ENCODE measurements around the gene COL19A1.

COL19A1 gene

GRCh38 chr6:70135219-70136160 lies 269.1 kb downstream of the COL19A1 start:
- no peak for DNase-seq

GRCh38 chr6:70136996-70137395 lies 270.6 kb downstream of the COL19A1 start:
- DNase-seq = no peak

- no peak for DNase-seq
These were observed 274.1 kb downstream of the COL19A1 start for GRCh38 chr6:70140496-70140895.

- no peak for DNase-seq
These were observed 275.7 kb downstream of the COL19A1 start for GRCh38 chr6:70142034-70142433.

GRCh38 chr6:70145178-70145577 lies 278.8 kb downstream of the COL19A1 start:
- DNase-seq = no peak

- DNase-seq = no peak
These were observed 282.9 kb downstream of the COL19A1 start for GRCh38 chr6:70149209-70149788.

GRCh38 chr6:70150521-70150920 lies 284.2 kb downstream of the COL19A1 start:
- no peak for DNase-seq

GRCh38 chr6:70151616-70152015 lies 285.3 kb downstream of the COL19A1 start:
- DNase-seq = no peak

- no peak for DNase-seq
These were observed 286.4 kb downstream of the COL19A1 start for GRCh38 chr6:70152786-70153185.

GRCh38 chr6:70157086-70157485 lies 290.7 kb downstream of the COL19A1 start:
- no peak for DNase-seq

GRCh38 chr6:70160276-70160675 lies 293.9 kb downstream of the COL19A1 start:
- DNase-seq = no peak

- DNase-seq = no peak
These were observed 296.6 kb downstream of the COL19A1 start for GRCh38 chr6:70162972-70163371.

GRCh38 chr6:70163795-70164194 lies 297.4 kb downstream of the COL19A1 start:
- no peak for DNase-seq

GRCh38 chr6:70164556-70164955 lies 298.2 kb downstream of the COL19A1 start:
- DNase-seq = no peak

GRCh38 chr6:70166088-70166958 lies 300.0 kb downstream of the COL19A1 start:
- peak; percentile 10 for DNase-seq

- DNase-seq = no peak
These were observed 302.5 kb downstream of the COL19A1 start for GRCh38 chr6:70168681-70169377.

GRCh38 chr6:70171236-70171635 lies 304.9 kb downstream of the COL19A1 start:
- DNase-seq = no peak

- no peak for DNase-seq
These were observed 305.9 kb downstream of the COL19A1 start for GRCh38 chr6:70172252-70172651.

- DNase-seq = no peak
These were observed 309.4 kb downstream of the COL19A1 start for GRCh38 chr6:70175770-70176169.

- DNase-seq = no peak
These were observed 310.6 kb downstream of the COL19A1 start for GRCh38 chr6:70176842-70177550.

GRCh38 chr6:70180183-70180900 lies 314.0 kb downstream of the COL19A1 start:
- no peak for DNase-seq
